GM19395 (cell line): ENCODE data around the gene DIP2C.

ENCODE experiments used
- ATAC-seq: cut with Tn5 transposase; IDR thresholded peaks from one replicate; pipeline ENCODE4 v1.9.1; 2021; ENCODE audit warnings: mild to moderate bottlenecking, moderate library complexity; ENCODE audit not compliant: unreplicated experiment

The DIP2C gene

DNA sequence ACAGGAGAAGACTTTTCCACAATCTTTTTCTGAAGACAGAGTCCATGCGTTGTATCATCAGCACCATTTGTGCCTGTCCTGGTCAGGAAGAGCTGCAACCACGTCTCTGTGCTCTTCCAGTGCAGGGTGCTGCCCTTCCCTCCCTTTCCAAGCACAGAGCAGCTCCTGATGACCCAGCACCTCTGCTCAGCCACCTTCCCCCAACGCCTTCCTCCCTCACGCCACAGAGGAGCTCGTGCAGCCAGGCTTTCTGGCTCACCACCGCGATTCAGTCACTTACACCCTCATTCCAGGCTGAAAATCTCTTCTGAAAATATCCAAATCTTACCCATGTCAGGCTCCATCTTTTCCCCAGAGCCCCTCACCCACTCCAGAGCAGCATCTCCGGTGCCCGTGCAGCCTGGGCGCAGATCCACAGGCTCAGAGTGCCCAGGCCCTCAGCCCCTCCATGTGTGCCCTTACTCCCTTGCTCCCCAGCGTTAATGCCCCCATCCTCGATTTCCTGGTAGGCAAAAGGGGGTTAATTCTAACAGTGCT, 181.5 kb downstream of the DIP2C start:
- ATAC-seq, result no peak

DNA sequence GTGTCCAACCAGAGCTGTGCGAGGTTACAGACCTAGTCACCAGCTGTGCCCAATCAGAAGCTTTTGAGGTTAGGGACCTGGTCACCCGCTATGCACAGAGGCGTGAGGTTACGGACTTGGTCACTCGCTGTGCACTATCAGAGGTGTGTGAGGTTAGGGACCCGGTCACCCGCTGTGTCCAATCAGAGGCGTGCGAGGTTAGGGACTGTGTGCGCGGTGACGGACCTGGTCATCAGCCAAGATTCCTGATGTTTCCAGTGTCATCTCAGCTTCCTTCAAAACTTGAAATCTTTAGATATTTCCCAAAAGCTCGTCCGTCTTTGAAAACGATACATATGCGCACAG, 182.1 kb downstream of the DIP2C start:
- no peak for ATAC-seq

DNA sequence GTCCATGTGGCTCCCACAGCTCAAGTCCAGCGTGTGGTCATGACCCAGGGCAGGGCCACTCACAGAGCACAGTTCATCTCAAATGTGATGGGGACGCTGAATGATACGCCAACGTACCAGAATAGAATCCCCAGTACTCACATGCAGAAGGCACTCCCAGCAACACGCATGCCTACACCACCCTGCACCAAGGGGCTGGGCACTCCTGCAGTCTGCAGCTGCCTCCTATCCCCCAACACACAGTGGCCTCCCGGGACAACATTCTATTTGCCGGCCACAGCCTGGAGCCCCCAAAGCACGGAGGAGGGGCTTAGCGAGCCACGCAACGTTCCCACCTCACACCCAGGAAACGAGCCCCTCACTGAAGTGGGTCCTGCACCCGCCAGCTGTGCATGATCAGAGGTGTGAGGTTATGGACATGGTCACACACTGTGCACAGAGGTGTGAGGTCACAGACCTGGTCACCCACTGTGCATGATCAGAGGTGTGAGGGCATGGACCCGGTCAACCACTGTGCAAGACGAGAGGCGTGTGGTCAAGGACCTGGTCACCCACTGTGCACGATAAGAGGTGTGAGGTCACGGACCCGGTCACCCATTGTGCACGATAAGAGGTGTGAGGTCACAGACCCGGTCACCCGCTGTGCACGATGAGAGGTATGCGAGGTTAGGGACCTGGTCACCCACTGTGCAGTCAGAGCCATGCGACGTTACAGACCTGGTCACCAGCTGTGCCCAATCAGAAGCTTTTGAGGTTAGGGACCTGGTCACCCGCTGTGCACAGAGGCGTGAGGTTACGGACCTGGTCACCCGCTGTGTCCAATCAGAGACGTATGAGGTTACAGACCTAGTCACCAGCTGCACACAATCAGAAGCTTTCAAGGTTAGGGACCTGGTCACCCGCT, 182.8 kb downstream of the DIP2C start:
- no peak for ATAC-seq

DNA sequence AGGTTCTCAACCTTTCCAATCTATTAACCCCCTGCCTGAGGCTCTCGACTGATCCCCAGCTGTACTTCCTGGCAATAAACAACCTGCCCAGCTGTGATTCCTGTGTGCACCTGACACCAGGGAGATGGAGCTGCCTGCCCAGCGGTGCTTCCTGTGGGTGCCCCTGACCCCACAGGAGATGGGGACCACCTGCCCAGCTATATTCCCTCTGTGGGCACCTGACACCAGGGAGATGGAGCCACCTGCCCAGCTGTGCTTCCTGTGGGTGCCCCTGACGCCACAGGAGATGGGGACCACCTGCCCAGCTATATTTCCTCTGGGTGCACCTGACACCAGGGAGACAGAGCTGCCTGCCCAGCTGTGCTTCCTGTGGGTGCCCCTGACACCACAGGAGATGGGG, 184.0 kb downstream of the DIP2C start:
- no peak for ATAC-seq

DNA sequence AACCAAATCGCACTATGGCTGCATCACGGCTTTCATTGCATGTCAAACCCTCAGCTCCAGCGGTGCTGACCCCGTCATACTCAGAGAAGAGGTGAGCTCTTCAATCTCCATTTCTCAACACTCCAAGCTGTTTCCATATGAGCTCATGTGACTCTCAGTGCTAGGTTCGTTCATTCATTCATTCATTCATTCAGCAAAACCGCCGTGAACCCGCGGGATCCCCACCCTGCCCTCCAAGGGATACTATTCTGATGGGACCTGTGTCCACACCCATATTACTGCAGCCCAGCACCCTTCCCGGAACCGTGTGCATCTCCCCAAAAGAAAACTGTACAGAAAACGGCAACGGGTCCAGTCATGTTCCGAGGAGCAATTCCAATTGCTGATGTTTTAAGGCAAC, 184.7 kb downstream of the DIP2C start:
- no peak for ATAC-seq

DNA sequence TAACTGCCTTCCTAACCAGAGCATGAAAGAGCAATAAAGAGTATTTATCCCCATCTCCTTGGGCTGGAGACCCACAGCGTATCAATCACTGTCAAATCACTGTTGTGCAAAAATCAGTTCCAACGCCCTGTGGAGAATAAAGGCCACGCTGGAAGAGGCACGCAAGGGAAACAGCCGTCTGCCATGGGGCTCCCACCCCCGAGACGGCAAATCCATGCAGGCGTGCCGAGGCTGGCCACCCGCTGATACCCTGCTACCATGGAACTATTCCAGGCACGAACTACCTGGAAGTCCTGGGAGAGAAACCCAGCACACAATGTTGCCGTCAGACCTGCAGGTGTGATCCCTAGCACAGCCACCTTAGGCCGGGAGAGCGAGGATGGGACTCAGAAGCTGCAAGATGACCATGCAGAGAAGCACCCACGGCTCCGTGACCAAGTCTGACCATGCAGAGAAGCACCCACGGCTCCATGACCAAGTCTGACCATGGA, 185.3 kb downstream of the DIP2C start:
- ATAC-seq, result no peak

DNA sequence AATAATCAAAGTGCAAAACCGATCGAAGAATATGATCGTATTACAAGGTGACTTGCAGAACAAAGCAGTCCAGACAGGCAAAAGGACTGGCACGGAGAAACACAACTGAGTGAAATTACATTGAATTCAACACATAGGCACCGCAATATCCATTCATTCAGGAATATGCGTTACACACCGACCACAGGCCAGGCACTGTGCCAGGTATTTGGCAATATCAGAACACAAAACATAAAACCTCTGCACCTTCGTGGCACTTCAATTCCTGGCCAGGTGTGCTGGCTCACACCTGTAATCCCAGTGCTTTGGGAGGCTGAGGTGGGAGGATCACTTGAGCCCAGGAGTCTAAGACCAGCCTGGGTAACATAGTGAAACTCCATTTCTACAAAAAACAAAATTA, 187.9 kb downstream of the DIP2C start:
- no peak for ATAC-seq

DNA sequence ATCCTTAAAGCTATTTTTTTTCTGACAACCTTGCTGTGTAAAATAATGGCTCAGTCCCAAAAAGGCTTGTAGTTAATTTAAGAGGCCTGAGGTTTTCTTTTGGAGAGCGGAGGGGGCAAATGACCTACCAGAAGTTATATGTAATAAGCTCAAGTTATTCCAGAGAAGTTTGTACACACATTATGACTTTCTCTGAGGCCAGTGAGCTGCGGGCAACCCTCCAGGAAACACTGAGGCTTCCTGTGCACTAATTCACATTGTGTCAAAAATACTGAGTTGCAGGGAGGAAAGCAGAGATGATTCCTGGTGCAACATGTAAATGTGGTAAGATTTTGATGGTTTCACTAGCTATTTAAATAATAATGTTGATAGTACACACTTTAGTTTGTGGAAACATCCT, 188.6 kb downstream of the DIP2C start:
- no peak for ATAC-seq

DNA sequence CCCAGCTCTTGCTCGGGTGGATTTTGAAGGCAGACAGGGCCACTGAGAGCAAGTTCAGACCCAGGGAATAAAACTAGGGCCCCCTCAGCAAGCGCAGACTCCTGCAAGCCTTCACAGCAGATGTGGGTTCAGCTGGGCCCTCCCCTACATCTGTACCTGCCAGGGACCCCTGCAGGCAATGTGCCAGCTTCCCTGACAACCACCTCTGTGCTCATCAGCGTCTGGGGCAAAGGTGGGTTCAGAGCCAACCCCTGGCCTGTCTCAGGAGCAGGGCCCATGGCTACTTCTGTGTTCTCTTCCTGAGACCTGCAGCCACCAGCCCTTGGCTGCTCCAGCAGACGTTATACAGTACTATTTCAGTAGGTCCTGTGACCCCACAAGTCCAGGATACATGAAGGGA, 189.5 kb downstream of the DIP2C start:
- no peak for ATAC-seq

DNA sequence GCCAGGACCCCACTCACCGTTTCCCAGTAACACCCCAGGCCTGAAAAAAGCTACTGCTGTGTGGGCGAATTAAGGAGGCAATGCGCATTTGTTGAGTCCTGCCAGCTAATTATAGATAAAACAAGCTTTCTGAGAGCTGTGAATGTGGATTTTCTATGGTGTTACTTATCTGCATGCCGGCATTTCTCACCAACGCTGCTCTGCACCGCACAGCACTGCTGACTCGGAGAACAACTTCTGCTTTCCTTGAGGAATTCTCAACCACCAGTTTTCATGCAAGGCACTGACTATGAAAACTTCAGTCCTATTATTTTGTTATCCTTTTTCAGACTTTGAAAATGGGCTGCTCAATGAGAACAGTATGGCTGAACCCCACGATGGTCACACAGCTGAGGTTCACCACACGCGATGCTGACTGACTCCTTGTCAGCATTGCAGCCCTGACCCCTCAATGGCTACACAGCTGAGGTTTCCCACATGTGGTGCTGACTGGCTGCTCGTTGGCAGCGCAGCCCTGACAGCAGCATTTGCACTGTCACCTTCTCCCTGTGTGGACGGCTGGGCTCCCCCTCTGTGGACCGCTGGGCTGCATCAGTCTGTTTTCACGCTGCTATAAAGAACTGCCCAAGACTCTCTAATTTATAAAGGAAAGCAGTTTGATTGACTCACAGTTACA, 190.6 kb downstream of the DIP2C start:
- ATAC-seq, result no peak

DNA sequence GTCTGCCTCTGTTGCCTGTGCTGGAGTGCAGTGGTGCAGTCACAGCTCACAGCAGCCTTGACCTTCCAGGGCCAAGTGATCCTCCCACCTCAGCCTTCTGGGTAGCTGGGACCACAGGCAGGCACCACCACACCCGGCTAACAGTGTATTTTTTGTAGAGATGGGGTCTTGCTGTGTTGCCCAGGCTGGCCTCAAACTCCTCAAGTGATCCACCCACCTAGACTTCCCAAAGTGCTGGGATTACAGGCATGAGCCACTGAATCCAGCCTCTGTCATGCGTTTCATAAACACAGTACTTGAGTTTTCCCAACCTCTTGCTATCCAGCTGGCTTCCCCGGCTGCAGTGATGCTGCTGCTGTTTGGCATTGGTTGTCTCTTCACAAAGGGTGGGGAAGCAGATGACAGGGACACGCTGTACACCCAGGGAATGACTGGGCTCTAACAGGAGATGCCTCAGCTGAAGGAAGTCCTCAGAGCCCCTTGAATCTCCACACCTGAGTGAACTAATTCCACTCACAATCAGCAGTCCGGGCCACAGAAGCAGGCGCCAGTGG, 191.5 kb downstream of the DIP2C start:
- ATAC-seq, result no peak

DNA sequence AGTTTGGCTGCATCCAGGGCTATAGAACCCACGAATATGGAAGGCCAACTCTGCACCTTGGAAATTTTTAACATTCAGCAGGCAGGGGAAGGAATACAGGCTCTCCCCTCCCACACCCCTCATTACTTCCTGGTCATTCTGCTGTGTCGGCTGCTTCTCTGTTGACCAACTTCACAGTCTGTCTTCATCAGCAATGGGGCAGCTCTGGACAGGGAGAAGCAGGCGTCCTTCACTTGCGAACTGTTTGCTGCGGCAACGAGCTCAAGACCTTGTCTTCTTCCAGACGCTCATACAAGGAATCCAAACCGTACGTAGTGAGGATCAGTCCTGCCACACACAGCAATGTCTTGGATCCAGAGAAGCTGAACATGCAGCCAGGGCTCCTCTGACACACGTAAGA, 192.2 kb downstream of the DIP2C start:
- no peak for ATAC-seq

DNA sequence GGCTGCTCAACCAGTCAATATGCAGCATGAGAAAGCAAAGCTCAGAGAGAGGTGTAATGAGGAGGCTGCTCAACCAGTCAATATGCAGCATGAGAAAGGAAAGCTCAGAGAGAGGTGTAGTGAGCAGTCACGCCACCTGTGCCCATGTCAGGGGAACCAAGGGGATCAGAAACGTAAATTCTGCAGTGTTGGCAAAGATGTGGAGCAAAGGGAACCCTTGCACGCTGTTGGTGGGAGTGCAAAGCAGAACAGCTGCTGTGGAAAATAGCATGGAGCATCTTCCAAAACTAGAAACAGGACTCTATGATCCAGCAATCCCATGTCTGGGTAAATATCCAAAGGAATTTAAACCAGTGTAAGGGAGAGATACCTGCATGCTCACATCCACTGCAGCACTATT, 194.9 kb downstream of the DIP2C start:
- no peak for ATAC-seq

DNA sequence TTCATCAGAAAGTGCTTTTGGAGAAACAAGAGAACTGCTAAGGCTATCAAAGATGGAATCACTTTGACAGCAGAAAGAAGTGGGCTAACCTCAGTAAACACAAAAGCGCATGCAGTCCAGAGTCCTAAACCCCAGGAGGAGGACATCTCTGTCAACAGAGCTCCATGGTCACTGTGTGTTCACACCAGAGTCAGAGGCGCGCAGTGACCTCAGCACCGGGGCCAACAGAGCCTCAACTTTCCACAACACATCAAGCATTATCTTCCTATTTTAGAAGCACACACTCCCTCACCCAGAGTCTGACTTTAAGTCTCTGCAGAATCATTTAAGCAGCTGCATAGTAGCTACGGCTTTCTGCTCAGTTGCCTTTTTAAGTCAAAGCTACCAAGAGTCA, 195.3 kb downstream of the DIP2C start:
- ATAC-seq, result no peak

DNA sequence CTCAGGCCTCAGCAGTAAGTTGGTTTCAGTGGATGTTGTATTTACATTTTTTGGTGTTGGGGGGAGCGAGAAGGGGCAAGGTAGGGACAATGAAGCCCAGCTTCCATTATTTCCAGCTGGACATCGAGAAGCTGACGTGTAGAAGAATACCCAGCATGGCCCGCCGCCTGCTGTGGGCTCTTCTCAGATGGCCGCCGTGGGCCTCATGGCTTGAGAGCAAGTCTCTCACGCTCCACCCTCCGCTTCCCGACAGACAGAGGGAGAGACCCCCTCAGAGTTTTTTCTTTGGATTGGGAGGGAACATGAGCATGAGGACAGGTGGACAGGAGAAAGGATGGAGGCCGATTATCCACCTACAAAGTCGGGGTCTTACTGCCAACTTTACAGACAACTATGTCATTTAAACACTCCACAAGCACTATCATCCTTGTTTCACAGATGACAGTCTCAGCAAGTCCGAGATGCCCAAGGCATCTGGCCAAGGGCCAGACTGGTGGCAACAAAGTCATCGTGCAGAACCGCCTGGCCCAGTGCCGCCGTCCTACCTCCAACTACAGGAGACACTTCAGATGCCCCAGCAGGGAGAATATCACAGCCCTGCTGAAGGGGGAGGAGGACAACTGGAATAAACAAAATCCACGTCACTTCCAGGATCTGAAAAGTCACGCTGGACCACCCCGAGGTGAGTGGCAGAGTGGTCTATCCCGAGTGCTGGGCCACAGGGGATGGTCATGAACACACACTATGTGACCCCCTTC, 195.9 kb downstream of the DIP2C start:
- ATAC-seq, result no peak

DNA sequence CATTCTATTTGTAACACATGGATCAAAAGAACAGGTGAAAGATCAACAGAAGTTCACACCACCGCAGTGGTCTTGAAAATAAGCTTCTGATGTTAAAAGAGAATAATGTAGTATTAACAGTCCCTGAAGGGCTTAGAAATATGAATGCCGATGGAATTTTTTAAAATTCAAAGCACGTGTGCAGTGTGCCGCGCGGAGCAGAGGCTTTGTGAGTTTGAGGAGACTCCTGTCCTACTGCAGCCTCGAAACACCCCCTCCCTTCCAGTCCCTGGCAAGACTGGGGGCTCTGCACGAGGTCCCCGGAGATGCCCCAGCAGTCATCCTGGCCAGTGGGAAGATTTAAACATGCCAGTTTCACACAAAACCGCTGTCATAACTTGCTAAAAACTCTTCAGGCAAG, 196.6 kb downstream of the DIP2C start:
- no peak for ATAC-seq

DNA sequence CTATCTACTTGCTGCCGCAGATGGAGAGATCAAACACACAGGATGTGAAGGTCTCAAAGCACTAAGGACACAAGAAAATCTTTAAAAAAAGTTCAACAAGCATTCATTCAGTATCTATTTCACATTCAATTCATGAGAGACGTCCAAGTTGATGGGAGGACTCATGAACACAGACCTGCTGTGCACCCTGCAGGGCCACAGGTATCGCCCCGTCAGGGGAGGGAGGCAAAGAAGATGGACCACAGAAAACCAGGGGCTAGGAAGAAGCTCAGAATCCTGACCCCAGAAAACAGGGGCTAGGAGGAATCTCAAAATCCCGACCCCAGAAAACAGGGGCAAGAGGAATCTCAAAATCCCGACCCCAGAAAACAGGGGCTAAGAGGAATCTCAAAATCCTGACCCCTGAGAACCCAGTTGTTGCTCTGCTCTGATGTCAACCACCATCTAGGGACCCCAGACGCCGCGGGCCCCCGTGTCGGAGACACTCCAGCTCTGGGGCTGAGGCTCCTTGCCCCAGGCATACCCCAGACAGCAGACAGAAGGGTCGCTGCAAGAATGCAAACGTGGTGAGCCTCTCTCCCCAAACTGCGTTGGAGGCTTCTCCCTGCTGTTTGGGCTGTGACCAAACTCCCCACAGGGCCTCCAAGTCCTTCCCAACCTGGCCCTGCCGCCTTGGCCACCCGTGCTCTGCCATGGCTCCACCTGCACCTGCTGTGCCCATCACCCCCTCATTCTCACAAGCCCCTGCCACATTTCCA, 197.6 kb downstream of the DIP2C start:
- ATAC-seq, result no peak

DNA sequence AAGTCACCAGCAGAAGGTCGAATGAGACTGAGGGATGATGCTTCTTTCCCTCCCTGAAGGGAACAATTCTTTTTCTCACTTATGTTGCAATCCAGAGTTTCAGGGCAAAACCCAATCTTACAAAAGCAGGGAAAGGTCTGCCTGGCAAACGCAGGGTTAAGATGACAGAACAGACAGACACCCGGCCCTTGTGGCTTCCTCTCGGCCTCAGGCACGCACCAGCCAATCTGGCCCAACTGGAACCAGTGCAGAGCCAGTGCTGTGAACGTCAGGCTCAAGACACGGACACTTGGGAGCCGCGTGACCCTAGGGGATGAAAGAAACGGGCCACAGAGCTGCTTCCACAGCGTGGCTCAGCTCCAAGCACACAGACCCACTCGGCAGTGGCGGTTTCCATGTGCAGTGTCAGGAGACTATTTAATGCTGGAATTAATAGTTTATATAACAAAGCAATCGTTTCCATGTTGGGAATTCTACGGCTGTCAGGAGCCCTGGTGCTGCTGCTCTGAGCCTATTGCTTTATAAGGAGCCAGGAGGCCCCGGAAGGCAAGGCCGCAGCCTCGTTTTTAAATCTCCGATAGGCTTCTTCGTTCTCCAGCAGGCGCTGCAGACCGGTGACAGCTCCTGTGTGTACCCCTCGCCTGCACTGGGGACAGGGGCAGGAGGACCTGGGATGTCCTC, 198.4 kb downstream of the DIP2C start:
- no peak for ATAC-seq

DNA sequence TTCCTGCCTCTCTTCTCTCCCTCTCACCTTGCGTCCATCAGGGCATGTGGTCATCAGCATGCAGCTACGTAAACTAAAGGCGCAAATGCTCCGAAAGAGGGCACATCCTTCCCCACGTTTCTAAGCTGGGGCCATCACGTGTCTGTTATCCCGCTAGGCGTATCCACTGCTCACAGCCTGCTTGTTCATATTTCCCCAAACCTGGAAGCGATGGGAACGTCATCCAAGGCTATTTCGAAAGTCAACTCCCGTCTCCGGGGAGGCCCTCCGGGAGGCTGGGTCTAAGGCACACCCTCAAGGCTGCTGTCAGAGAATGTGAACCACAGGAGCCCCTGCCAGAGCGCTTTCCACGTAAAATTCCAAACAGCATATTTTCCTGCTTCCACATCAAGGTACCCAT, 199.2 kb downstream of the DIP2C start:
- ATAC-seq, result no peak

DNA sequence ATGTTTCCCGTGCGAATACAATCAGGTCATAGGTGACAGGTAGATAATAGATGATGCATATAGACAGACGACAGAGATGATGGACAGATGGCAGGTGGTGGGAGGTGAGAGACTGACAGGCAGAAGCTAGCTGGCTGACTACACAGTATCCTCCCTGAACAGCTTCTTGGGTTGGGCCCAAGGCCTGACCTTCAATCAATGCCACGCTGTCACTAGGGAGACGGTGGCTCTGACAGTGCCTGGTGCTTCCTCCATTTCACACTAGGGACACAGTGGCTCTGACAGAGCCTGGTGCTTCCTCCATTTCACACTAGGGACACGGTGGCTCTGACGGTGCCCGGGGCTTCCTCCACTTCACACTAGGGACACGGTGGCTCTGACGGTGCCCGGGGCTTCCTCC, 200.1 kb downstream of the DIP2C start:
- no peak for ATAC-seq
